Measurements from ENCODE around the gene G3BP1. TPM values are rescaled to one million over a fixed set of nuclear protein-coding genes. Genes with fewer than 3 reads are reported as not detected.

The G3BP1 gene
- total and polyA plus RNA-seq, 9 of the 15 experiments (the other 6 are each of a cell fraction or from before 2014, with no cell fraction given), result 54.7 to 264 (median 105) TPM

DNA sequence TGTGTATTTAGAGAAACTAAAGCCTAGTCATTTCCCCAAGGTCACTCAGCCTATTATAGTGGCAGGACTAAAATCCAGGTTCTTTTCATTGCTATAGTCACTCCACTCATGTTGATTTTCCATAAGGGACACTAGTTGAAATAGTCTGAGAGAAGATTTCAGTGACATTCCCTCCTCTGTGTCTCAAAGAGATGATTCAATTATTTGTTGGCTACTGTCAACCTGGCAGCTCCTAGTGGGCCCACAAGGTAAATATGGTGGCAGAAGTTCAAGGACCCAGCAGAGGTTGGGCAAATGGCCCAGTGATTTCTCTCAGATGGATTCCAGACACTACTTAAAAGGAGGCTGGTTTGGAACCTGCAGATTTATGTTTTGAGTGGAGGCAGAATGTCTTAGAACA, 48.1 kb downstream of the G3BP1 start:
- POLR2A ChIA-PET, result no interaction called here
- Histone ChIP-seq H3K36me3 (ENCODE audit: control insufficient read depth, insufficient read depth, low read length) (peaks cover 45% of the 10 kb centered on the region), H3K4me3 (no peak overlapping the region), H3K27ac (ENCODE audit: extremely low read depth, low read depth, low read length) (no peak overlapping the region), H3K79me2 (ENCODE audit: control insufficient read depth, insufficient read depth, low read length) (no peaks in the 10 kb centered on the region), H3K9me1 (ENCODE audit: control insufficient read depth, insufficient read depth, low read length) (no peaks in the 10 kb centered on the region), H3K9ac (ENCODE audit: insufficient read depth in 1 of 2, low read depth in 2 of 2, low read length in 2 of 2) (no peak overlapping the region), H2AFZ (ENCODE audit: low read depth, low read length) (no peak overlapping the region), H3K27me3 (ENCODE audit: control insufficient read depth in 2 of 2, insufficient read depth in 2 of 2, low read length in 2 of 2) (no peaks in the 10 kb centered on the region), H3K9me3 (replicated peaks; ENCODE audit: control insufficient read depth, insufficient read depth, low read depth, low read length) (no peaks in the 10 kb centered on the region), H4K20me1 (replicated peaks; ENCODE audit: control insufficient read depth, insufficient read depth, low read length) (no peaks in the 10 kb centered on the region), H3K4me1 (replicated peaks in 1 of 2; ENCODE audit: control insufficient read depth in 2 of 2, insufficient read depth in 2 of 2, low read length in 2 of 2) (no peaks in the 10 kb centered on the region), H3K4me2 (ENCODE audit: insufficient read depth, low read length) (no peak overlapping the region)
- no peak for FAIRE-seq
- CTCF ChIA-PET (ENCODE audit: low intra/inter-chr PET ratio), result no interaction called here
- no TSS peak for BruUV-seq (replicated peaks)
- intact Hi-C loops (cut with micrococcal nuclease) (loop anchor here (10.0 kb wide), 1 partner anchor 525 kb away; no protein-coding TSS in a partner anchor), in situ Hi-C loops (cut with MboI) (no loop called here)
- TF ChIP-seq ZNF133 (CRISPR knock-in tag; IDR thresholded peaks at IDR 0.05) (no peak), RFX7 (CRISPR knock-in tag; IDR thresholded peaks at IDR 0.05) (no peak)
- DNase-seq (ENCODE audit: extremely low read depth in 1 of 4, low spot score in 3 of 4), result no peak
- no peak for ATAC-seq

DNA sequence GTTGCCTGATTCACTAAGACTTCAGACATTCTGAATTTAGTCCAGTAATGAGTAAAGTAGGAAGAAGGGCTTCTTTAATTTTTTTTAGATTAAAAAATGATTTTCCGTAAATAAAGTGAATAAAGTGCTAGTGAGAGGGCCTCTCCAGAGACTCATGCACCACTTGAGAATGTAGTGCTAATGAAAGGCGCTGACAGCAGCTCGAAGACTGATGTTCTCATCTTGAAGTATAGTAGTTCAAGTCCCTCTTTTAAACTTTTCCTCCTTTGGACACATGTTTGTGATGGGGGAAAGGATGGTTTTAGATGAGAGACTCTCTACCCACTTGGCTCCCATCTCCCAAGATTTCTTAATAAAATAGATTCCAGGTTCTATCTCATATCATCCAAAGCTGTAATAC, 48.5 kb downstream of the G3BP1 start:
- DNase-seq (ENCODE audit: extremely low read depth in 1 of 4, low spot score in 3 of 4), result no peak
- no peak overlapping the region for H3K9ac ChIP-seq (ENCODE audit: insufficient read depth in 1 of 2, low read depth in 2 of 2, low read length in 2 of 2)
- peaks cover 43% of the 10 kb centered on the region for H3K36me3 ChIP-seq (ENCODE audit: control insufficient read depth, insufficient read depth, low read length)
- no peak overlapping the region for H2AFZ ChIP-seq (ENCODE audit: low read depth, low read length)
- H3K79me2 ChIP-seq (ENCODE audit: control insufficient read depth, insufficient read depth, low read length), result no peaks in the 10 kb centered on the region
- H3K9me1 ChIP-seq (ENCODE audit: control insufficient read depth, insufficient read depth, low read length), result no peaks in the 10 kb centered on the region
- H3K9me3 ChIP-seq (replicated peaks; ENCODE audit: control insufficient read depth, insufficient read depth, low read depth, low read length), result no peaks in the 10 kb centered on the region
- H3K4me1 ChIP-seq (replicated peaks in 1 of 2; ENCODE audit: control insufficient read depth in 2 of 2, insufficient read depth in 2 of 2, low read length in 2 of 2), result no peaks in the 10 kb centered on the region
- ATAC-seq, result no peak
- no peaks in the 10 kb centered on the region for H4K20me1 ChIP-seq (replicated peaks; ENCODE audit: control insufficient read depth, insufficient read depth, low read length)
- WGBS (ENCODE audit: insufficient coverage, low coverage, missing lambda C conversion rate), result 100% methylated on average over 3 of the region's 3 CpGs
- in situ Hi-C loops (cut with MboI) (no loop called here), intact Hi-C loops (cut with micrococcal nuclease) (loop anchor here (10.0 kb wide), 1 partner anchor 525 kb away; no protein-coding TSS in a partner anchor)
- TF ChIP-seq HDAC2 (IDR thresholded peaks at IDR 0.05), result no peak
- no peak for TF ChIP-seq C11orf30 (IDR thresholded peaks at IDR 0.05; ENCODE audit: low read depth)
- no peak for TF ChIP-seq ELF4 (CRISPR knock-in tag; IDR thresholded peaks at IDR 0.05)
- TF ChIP-seq MYBL2 (IDR thresholded peaks at IDR 0.05; ENCODE audit: low read depth), result no peak
- TF ChIP-seq MYBL2 (CRISPR knock-in tag; IDR thresholded peaks at IDR 0.05; ENCODE audit: borderline replicate concordance), result no peak
- FAIRE-seq, result no peak
- no peak overlapping the region for H3K4me3 ChIP-seq
- no peak overlapping the region for H3K4me2 ChIP-seq (ENCODE audit: insufficient read depth, low read length)
- no TSS peak for BruUV-seq (replicated peaks)
- POLR2A ChIA-PET, result no interaction called here
- CTCF ChIA-PET (ENCODE audit: low intra/inter-chr PET ratio), result no interaction called here
- no peak overlapping the region for H3K27ac ChIP-seq (ENCODE audit: extremely low read depth, low read depth, low read length)
- no peaks in the 10 kb centered on the region for H3K27me3 ChIP-seq (ENCODE audit: control insufficient read depth in 2 of 2, insufficient read depth in 2 of 2, low read length in 2 of 2)

Data from K562 (cell line).